ENCODE results near the gene EHD4.

The EHD4 gene

GRCh38 chr15:41966414-41966812 lies 5.9 kb downstream of the EHD4 start:
- H3K9ac ChIP-seq (ENCODE audit: low read length) = no peak overlapping the region; the same call in 1 of the 2 replicates
- H3K36me3 ChIP-seq (replicated peaks; ENCODE audit: low read depth, low read length) = peaks cover 23% of the 10 kb centered on the region
- no peaks in the 10 kb centered on the region for H3K27me3 ChIP-seq (ENCODE audit: low read depth, low read length)
- peak overlapping the region; percentile 92 for H3K27ac ChIP-seq (ENCODE audit: low read length)
- no peak for TF ChIP-seq EZH2phosphoT487 (IDR thresholded peaks at IDR 0.05; ENCODE audit: low read depth)
- no peak for TF ChIP-seq CTCF (IDR thresholded peaks at IDR 0.05; ENCODE audit: low read depth, low read length)
- no peaks in the 10 kb centered on the region for H4K20me1 ChIP-seq (ENCODE audit: insufficient read depth, low read length)
- no peak overlapping the region for H2AFZ ChIP-seq (ENCODE audit: low read depth, low read length)
- no peak overlapping the region for H3K4me3 ChIP-seq (ENCODE audit: low read length)
- H3K79me2 ChIP-seq (ENCODE audit: low read length) = peaks cover 54% of the 10 kb centered on the region
- no peak overlapping the region for H3K4me2 ChIP-seq (ENCODE audit: low read length)
- H3K4me1 ChIP-seq (ENCODE audit: low read length) = peaks cover 52% of the 10 kb centered on the region
- H3K9me3 ChIP-seq (ENCODE audit: insufficient read depth, low read length) = no peaks in the 10 kb centered on the region

GRCh38 chr15:41965441-41966413 lies 6.6 kb downstream of the EHD4 start:
- Histone ChIP-seq H3K27ac (ENCODE audit: low read length) (no peak overlapping the region), H3K27me3 (ENCODE audit: low read depth, low read length) (no peaks in the 10 kb centered on the region), H2AFZ (ENCODE audit: low read depth, low read length) (no peak overlapping the region), H3K36me3 (replicated peaks; ENCODE audit: low read depth, low read length) (peaks cover 29% of the 10 kb centered on the region), H4K20me1 (ENCODE audit: insufficient read depth, low read length) (no peaks in the 10 kb centered on the region), H3K4me2 (ENCODE audit: low read length) (no peak overlapping the region), H3K79me2 (ENCODE audit: low read length) (peaks cover 51% of the 10 kb centered on the region), H3K9ac (ENCODE audit: low read length) (no peak overlapping the region), H3K4me1 (ENCODE audit: low read length) (peaks cover 45% of the 10 kb centered on the region), H3K4me3 (ENCODE audit: low read length) (no peak overlapping the region), H3K9me3 (ENCODE audit: insufficient read depth, low read length) (no peaks in the 10 kb centered on the region)
- TF ChIP-seq EZH2phosphoT487 (IDR thresholded peaks at IDR 0.05; ENCODE audit: low read depth) (no peak), CTCF (IDR thresholded peaks at IDR 0.05; ENCODE audit: low read depth, low read length) (no peak)

GRCh38 chr15:41961595-41962202 lies 10.7 kb downstream of the EHD4 start:
- Histone ChIP-seq H3K4me3 (ENCODE audit: low read length) (no peak overlapping the region), H2AFZ (ENCODE audit: low read depth, low read length) (no peak overlapping the region), H3K9ac (ENCODE audit: low read length) (no peak overlapping the region), H3K9me3 (ENCODE audit: insufficient read depth, low read length) (no peaks in the 10 kb centered on the region), H3K4me2 (ENCODE audit: low read length) (no peak overlapping the region), H3K27ac (ENCODE audit: low read length) (no peak overlapping the region), H3K36me3 (replicated peaks; ENCODE audit: low read depth, low read length) (peaks cover 28% of the 10 kb centered on the region), H4K20me1 (ENCODE audit: insufficient read depth, low read length) (peaks cover 18% of the 10 kb centered on the region; the same call in 1 of the 2 replicates), H3K79me2 (ENCODE audit: low read length) (peaks cover 32% of the 10 kb centered on the region), H3K27me3 (ENCODE audit: low read depth, low read length) (no peaks in the 10 kb centered on the region), H3K4me1 (ENCODE audit: low read length) (peaks cover 9% of the 10 kb centered on the region)
- TF ChIP-seq EZH2phosphoT487 (IDR thresholded peaks at IDR 0.05; ENCODE audit: low read depth) (no peak), CTCF (IDR thresholded peaks at IDR 0.05; ENCODE audit: low read depth, low read length) (no peak)

DNA sequence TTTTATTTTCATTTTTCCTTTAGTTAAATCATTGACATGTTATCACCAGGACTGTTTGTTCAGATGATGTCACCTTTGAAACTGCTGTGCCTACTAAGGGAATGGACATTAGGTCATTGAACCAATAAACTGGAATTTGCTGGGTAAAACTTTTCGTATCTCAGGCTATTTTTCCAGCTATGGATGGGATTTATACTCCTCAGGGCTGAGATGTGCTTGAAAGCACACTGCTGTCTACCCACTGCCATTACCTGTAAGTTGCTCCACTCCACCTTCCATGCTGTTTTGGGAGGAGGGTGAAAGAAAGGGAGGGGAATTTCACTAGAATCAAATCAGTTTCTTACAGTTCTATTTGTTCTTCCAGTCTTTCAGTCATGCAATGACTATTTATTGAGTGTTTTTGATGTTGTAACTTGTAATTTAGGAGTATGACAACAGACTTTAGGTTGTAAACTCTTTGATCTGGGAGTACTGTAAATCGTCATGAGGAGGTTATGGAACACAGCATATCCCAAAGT lies 11.3 kb downstream of the EHD4 start:
- Histone ChIP-seq H3K4me2 (ENCODE audit: low read length) (no peak overlapping the region), H3K36me3 (replicated peaks; ENCODE audit: low read depth, low read length) (peaks cover 27% of the 10 kb centered on the region), H3K27ac (ENCODE audit: low read length) (no peak overlapping the region), H3K9me3 (ENCODE audit: insufficient read depth, low read length) (no peaks in the 10 kb centered on the region), H4K20me1 (ENCODE audit: insufficient read depth, low read length) (peaks cover 22% of the 10 kb centered on the region; the same call in 1 of the 2 replicates), H3K27me3 (ENCODE audit: low read depth, low read length) (no peaks in the 10 kb centered on the region), H3K9ac (ENCODE audit: low read length) (no peak overlapping the region), H3K79me2 (ENCODE audit: low read length) (peaks cover 28% of the 10 kb centered on the region), H2AFZ (ENCODE audit: low read depth, low read length) (no peak overlapping the region), H3K4me3 (ENCODE audit: low read length) (no peak overlapping the region), H3K4me1 (ENCODE audit: low read length) (0 out of 2 replicates have a peak, but pooled peaks cover 4% of the 10 kb centered on the region)
- no peak for TF ChIP-seq CTCF (IDR thresholded peaks at IDR 0.05; ENCODE audit: low read depth, low read length)
- no peak for TF ChIP-seq EZH2phosphoT487 (IDR thresholded peaks at IDR 0.05; ENCODE audit: low read depth)
